ENCODE measurements around the gene LCTL.

Gene LCTL

GRCh38 chr15:66565741-66566144 is at the start of gene LCTL:
LCTL (minus strand) TSS chr15:66565998; CDS start chr15:66565365, 633 bp downstream.
- DNase-seq, result no peak

- no peak for DNase-seq
These were observed 49.4 kb upstream of the LCTL start for GRCh38 chr15:66614951-66615760.

- no peak for DNase-seq
These were observed 48.7 kb upstream of the LCTL start for GRCh38 chr15:66614456-66614855.

- DNase-seq, result no peak
These were observed 47.9 kb upstream of the LCTL start for GRCh38 chr15:66613743-66614142.

GRCh38 chr15:66611257-66612053 is 45.7 kb upstream of the LCTL start:
- no peak for DNase-seq

GRCh38 chr15:66609876-66610275 is 44.1 kb upstream of the LCTL start:
- DNase-seq, result no peak

GRCh38 chr15:66608881-66609280 is 43.1 kb upstream of the LCTL start:
- DNase-seq, result no peak

GRCh38 chr15:66608159-66608558 is 42.4 kb upstream of the LCTL start:
- no peak for DNase-seq

GRCh38 chr15:66603301-66604179 is 37.7 kb upstream of the LCTL start:
- peak; percentile 49 for DNase-seq

- DNase-seq, result no peak
These were observed 35.7 kb upstream of the LCTL start for GRCh38 chr15:66601521-66601920.

- no peak for DNase-seq
These were observed 34.4 kb upstream of the LCTL start for GRCh38 chr15:66600240-66600627.

GRCh38 chr15:66599536-66600239 is 33.9 kb upstream of the LCTL start:
- DNase-seq, result no peak

GRCh38 chr15:66598095-66598815 is 32.5 kb upstream of the LCTL start:
- DNase-seq, result no peak

- no peak for DNase-seq
These were observed 30.2 kb upstream of the LCTL start for GRCh38 chr15:66595931-66596545.

- DNase-seq, result no peak
These were observed 29.5 kb upstream of the LCTL start for GRCh38 chr15:66595332-66595731.

- no peak for DNase-seq
These were observed 29.0 kb upstream of the LCTL start for GRCh38 chr15:66594836-66595235.

- DNase-seq, result no peak
These were observed 28.5 kb upstream of the LCTL start for GRCh38 chr15:66594344-66594743.

- no peak for DNase-seq
These were observed 27.5 kb upstream of the LCTL start for GRCh38 chr15:66593219-66593780.

GRCh38 chr15:66592505-66593218 is 26.9 kb upstream of the LCTL start:
- DNase-seq, result no peak

GRCh38 chr15:66591322-66591862 is 25.6 kb upstream of the LCTL start:
- DNase-seq, result no peak

Measured in CD4-positive, alpha-beta T cell treated with Interleukin-17A for 1 hour (primary cell).